K562 (cell line): ENCODE data around the gene XPC. TPM values are rescaled to one million over a fixed set of nuclear protein-coding genes. Genes with fewer than 3 reads are reported as not detected.

Experiments used
- ARID1B ChIP-seq: fragments of 450-650 bp; IDR thresholded peaks from 2 replicates; pipeline ENCODE4 v1.6.1; 2016; ENCODE audit warnings: antibody characterized with exemption, mild to moderate bottlenecking, inconsistent platforms
- BCOR ChIP-seq: fragments of 450-650 bp; IDR thresholded peaks from 2 replicates; pipeline ENCODE4 v1.6.1; 2016
- CAMTA2 ChIP-seq: fragments of 250-450 bp; sonication (Bioruptor Pico); conservative IDR thresholded peaks from 2 replicates; pipeline ENCODE4 v1.5.1; 2022
- CBX5 ChIP-seq: IDR thresholded peaks from 2 replicates; pipeline ENCODE4 v1.6.1; 2014; ENCODE audit warnings: low read depth, borderline replicate concordance
- CTBP1 ChIP-seq: fragments of 450-650 bp; IDR thresholded peaks from 2 replicates; pipeline ENCODE4 v1.6.1; 2016; ENCODE audit warnings: borderline replicate concordance
- DPF2 ChIP-seq: fragments of 450-650 bp; IDR thresholded peaks from 2 replicates; pipeline ENCODE4 v1.6.1; 2016
- GATA2 ChIP-seq: sonication (generic); formaldehyde crosslinking; IDR thresholded peaks from 2 replicates; pipeline ENCODE4 v1.4.0; 2020; ENCODE audit warnings: mild to moderate bottlenecking, missing genetic modification reagents
- HOXB6 ChIP-seq: fragments of 250-450 bp; sonication (Bioruptor Pico); IDR thresholded peaks from 2 replicates; pipeline ENCODE4 v1.5.1; 2022; ENCODE audit warnings: mild to moderate bottlenecking, borderline replicate concordance
- POLR3G ChIP-seq: IDR thresholded peaks from 2 replicates; pipeline ENCODE4 v1.6.1; 2011; ENCODE audit not compliant: insufficient read length, insufficient replicate concordance; ENCODE audit errors: extremely low read depth
- PTTG1 ChIP-seq: fragments of 450-650 bp; IDR thresholded peaks from 2 replicates; pipeline ENCODE4 v1.6.1; 2016; ENCODE audit warnings: low read depth, mild to moderate bottlenecking, missing genetic modification characterization, missing compliant biosample characterization
- RBM14 ChIP-seq: fragments of 200-400 bp; formaldehyde crosslinking; IDR thresholded peaks from 2 replicates; pipeline ENCODE4 v1.6.1; 2018; ENCODE audit warnings: low read depth, mild to moderate bottlenecking, low read length, moderate library complexity, borderline replicate concordance; ENCODE audit not compliant: insufficient read depth
- SMC3 ChIP-seq: conservative IDR thresholded peaks from 2 replicates; pipeline ENCODE4 v1.6.1; 2011; ENCODE audit warnings: low read depth, low read length, improper control_type of control experiment; ENCODE audit not compliant: insufficient read depth
- TFAM ChIP-seq: fragments of 250-450 bp; sonication (Bioruptor Pico); conservative IDR thresholded peaks from 2 replicates; pipeline ENCODE4 v1.5.0; 2021; ENCODE audit warnings: mild to moderate bottlenecking, moderate library complexity
- TRIM24 ChIP-seq, 2 experiments: fragments of 450-650 bp; IDR thresholded peaks; 2 replicates each; pipeline ENCODE4 v1.6.1; 2016
- ZNF12 ChIP-seq: sonication (generic); formaldehyde crosslinking; IDR thresholded peaks from 2 replicates; pipeline ENCODE4 v1.4.0; 2020; ENCODE audit warnings: mild to moderate bottlenecking, missing genetic modification reagents
- ZNF444 ChIP-seq: fragments of 250-450 bp; sonication (Bioruptor Pico); IDR thresholded peaks from 2 replicates; pipeline ENCODE4 v1.4.0; 2020; ENCODE audit warnings: mild to moderate bottlenecking, moderate library complexity
- ZNF644 ChIP-seq: fragments of 200-800 bp; sonication (Bioruptor generic); IDR thresholded peaks from 2 replicates; pipeline ENCODE4 v1.6.1; 2016; ENCODE audit warnings: low read depth, missing genetic modification characterization, missing compliant biosample characterization
- polyA plus RNA-seq, 8 experiments: library from polyadenylated mRNA; depleted of rRNA in 4 of 8; stranded (reverse) in 5 of 8; unstranded in 3 of 8; fragments of >200 nt; fragmentation: Nextera tagmentation in 2 of 8; fragmentation: Illumina TruSeq in 1 of 8; extraction: Ambion mirVana in 2 of 8; extraction: Trizol in 1 of 8; gene quantifications; 2 replicates each; pipeline versions ENCODE4 v1.2.1 to v1.2.3, GENCODE V29; 2011 to 2014; ENCODE audit warnings: inconsistent platforms in 1 of 8, missing spikeins in 1 of 8
- total RNA-seq, 7 experiments: library from RNA; depleted of rRNA in 6 of 7; stranded (reverse); fragments of >200 nt in 6 of 7; fragmentation: Illumina TruSeq in 2 of 7; extraction: Trizol in 2 of 7; gene quantifications; 2 replicates each; pipeline versions ENCODE4 v1.2.1 to v1.2.3, GENCODE V29; 2011 to 2021; ENCODE audit warnings: low replicate concordance in 1 of 7
- TF ChIP-seq, protein P1 (sequence below): fragments of 150-350 bp; IDR thresholded peaks from 2 replicates; pipeline ENCODE4 v1.6.1; 2014; ENCODE audit warnings: low read depth, mild to moderate bottlenecking, low read length, borderline replicate concordance
- TF ChIP-seq, protein P2 (sequence below): sonication (generic); formaldehyde crosslinking; IDR thresholded peaks from 2 replicates; pipeline ENCODE4 v1.5.0; 2020; ENCODE audit warnings: missing genetic modification reagents
- TF ChIP-seq, protein P3 (sequence below): fragments of 250-450 bp; sonication (Bioruptor Pico); IDR thresholded peaks from 2 replicates; pipeline ENCODE4 v1.8.0; 2021; ENCODE audit warnings: borderline replicate concordance, mild to moderate bottlenecking, moderate library complexity; ENCODE audit not compliant: poor library complexity, severe bottlenecking
- TF ChIP-seq, protein P4 (sequence below): fragments of 200-800 bp; sonication (Bioruptor generic); IDR thresholded peaks from 2 replicates; pipeline ENCODE4 v1.6.1; 2017; ENCODE audit warnings: missing genetic modification characterization, missing compliant biosample characterization

The XPC gene
- total and polyA plus RNA-seq, 9 of the 15 experiments (the other 6 are each of a cell fraction or from before 2014, with no cell fraction given), result 3.8 to 54.7 (median 41.3) TPM

DNA sequence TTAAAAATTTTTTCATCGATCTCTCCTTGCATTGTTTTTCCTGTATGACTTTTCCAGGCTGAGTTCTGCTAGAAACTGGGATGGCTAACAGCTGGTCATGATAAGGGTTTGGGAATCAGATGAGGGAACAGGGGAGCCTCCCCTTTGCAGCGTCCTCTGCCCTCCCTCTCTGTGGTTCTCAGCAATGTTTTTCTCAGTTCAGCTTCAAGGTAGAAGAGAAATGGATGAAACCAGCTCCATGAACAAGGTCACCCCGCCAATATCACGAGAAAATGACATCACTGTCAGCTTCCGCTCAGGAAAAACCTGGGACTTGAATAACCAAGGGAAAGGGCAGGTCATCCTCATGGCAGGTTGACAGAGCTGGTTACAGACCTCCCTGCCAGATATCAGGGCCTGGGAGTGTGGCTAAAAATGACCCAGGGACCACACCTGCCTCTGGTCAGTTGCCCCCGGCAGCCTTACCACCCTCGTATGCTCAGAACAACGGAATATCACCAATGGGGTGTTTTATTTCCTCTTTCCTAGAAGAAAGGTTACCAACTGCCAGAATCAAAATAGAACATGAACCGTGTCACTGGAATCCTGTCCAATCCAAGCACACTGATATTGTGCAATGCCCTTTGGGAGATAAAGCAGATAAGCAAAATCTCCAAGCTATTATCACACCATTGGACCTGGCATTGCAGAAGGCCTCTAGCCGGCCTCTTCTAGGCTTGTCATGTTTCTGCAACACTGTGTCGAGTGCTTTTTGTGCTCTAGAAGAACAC lies 26.3 kb upstream of the XPC start (continued):
- TF ChIP-seq HOXB6 (CRISPR knock-in tag) (peak; percentile 37; the same call in 1 of the 2 replicates), ZNF12 (CRISPR knock-in tag) (no peak), POLR3G (no peak), GATA2 (peak; percentile 96), ZNF644 (tag) (no peak; the same call in 1 of the 2 replicates), PTTG1 (tag) (0 out of 2 replicates have a peak, but pooled peaks have one; percentile 24), CBX5 (no peak), CAMTA2 (CRISPR knock-in tag) (0 out of 2 replicates have a peak, but pooled peaks have one; percentile 11), DPF2 (peak; percentile 81), TRIM24 (IDR thresholded peaks at IDR 0.05) (peak; percentile 77 to 90; a peak in 3 of 4 replicates), CTBP1 (peak; percentile 80), ARID1B (peak; percentile 80), ZNF444 (CRISPR knock-in tag) (no peak), SMC3 (0 out of 2 replicates have a peak, but pooled peaks have one; percentile 2), BCOR (no peak), TFAM (CRISPR knock-in tag) (no peak), RBM14 (no peak)
- TF ChIP-seq, protein P1, sequence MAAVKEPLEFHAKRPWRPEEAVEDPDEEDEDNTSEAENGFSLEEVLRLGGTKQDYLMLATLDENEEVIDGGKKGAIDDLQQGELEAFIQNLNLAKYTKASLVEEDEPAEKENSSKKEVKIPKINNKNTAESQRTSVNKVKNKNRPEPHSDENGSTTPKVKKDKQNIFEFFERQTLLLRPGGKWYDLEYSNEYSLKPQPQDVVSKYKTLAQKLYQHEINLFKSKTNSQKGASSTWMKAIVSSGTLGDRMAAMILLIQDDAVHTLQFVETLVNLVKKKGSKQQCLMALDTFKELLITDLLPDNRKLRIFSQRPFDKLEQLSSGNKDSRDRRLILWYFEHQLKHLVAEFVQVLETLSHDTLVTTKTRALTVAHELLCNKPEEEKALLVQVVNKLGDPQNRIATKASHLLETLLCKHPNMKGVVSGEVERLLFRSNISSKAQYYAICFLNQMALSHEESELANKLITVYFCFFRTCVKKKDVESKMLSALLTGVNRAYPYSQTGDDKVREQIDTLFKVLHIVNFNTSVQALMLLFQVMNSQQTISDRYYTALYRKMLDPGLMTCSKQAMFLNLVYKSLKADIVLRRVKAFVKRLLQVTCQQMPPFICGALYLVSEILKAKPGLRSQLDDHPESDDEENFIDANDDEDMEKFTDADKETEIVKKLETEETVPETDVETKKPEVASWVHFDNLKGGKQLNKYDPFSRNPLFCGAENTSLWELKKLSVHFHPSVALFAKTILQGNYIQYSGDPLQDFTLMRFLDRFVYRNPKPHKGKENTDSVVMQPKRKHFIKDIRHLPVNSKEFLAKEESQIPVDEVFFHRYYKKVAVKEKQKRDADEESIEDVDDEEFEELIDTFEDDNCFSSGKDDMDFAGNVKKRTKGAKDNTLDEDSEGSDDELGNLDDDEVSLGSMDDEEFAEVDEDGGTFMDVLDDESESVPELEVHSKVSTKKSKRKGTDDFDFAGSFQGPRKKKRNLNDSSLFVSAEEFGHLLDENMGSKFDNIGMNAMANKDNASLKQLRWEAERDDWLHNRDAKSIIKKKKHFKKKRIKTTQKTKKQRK, result no peak
- TF ChIP-seq, protein P2, sequence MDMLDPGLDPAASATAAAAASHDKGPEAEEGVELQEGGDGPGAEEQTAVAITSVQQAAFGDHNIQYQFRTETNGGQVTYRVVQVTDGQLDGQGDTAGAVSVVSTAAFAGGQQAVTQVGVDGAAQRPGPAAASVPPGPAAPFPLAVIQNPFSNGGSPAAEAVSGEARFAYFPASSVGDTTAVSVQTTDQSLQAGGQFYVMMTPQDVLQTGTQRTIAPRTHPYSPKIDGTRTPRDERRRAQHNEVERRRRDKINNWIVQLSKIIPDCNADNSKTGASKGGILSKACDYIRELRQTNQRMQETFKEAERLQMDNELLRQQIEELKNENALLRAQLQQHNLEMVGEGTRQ (CRISPR knock-in tag), result no peak
- TF ChIP-seq, protein P3, sequence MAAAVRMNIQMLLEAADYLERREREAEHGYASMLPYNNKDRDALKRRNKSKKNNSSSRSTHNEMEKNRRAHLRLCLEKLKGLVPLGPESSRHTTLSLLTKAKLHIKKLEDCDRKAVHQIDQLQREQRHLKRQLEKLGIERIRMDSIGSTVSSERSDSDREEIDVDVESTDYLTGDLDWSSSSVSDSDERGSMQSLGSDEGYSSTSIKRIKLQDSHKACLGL (CRISPR knock-in tag), result no peak
- TF ChIP-seq, protein P4, sequence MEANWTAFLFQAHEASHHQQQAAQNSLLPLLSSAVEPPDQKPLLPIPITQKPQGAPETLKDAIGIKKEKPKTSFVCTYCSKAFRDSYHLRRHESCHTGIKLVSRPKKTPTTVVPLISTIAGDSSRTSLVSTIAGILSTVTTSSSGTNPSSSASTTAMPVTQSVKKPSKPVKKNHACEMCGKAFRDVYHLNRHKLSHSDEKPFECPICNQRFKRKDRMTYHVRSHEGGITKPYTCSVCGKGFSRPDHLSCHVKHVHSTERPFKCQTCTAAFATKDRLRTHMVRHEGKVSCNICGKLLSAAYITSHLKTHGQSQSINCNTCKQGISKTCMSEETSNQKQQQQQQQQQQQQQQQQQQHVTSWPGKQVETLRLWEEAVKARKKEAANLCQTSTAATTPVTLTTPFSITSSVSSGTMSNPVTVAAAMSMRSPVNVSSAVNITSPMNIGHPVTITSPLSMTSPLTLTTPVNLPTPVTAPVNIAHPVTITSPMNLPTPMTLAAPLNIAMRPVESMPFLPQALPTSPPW (CRISPR knock-in tag), result peak; percentile 37; the same call in 1 of the 2 replicates
